22Rv1 (cell line): Measurements from ENCODE around the gene GPHN.

Experiments
- CTCF ChIP-seq: fragments of 450-650 bp; IDR thresholded peaks from 2 replicates; pipeline ENCODE4 v1.5.1; 2017; ENCODE audit warnings: mild to moderate bottlenecking
- ZFX ChIP-seq: fragments of 450-650 bp; IDR thresholded peaks from 2 replicates; pipeline ENCODE4 v1.6.1; 2017; ENCODE audit warnings: antibody characterized with exemption, borderline replicate concordance

- TF ChIP-seq CTCF: no peak
- no peak for TF ChIP-seq ZFX
Measured at GRCh38 chr14:67191768-67192290, 683.9 kb downstream of the GPHN start.
